GM12864 (cell line): ENCODE results near the gene IFITM5.

ENCODE experiments used
- DNase-seq: peaks from one replicate; pipeline ENCODE4 v3.0.0-alpha.2; 2011; ENCODE audit warnings: low read depth
- H3K4me3 ChIP-seq: 2 replicates; pipeline ENCODE4 v1.5.1; 2011; ENCODE audit warnings: mild to moderate bottlenecking, low read depth, low read length, control low read depth
- TF ChIP-seq, protein P1 (sequence below): IDR thresholded peaks from 2 replicates; pipeline ENCODE4 v1.5.1; 2011; ENCODE audit warnings: low read depth, mild to moderate bottlenecking, moderate library complexity, low read length, control low read depth, inconsistent platforms; ENCODE audit errors: missing control alignments

The IFITM5 gene

GRCh38 chr11:257766-258493 lies 41.4 kb downstream of the IFITM5 start:
- DNase-seq = no peak
- no peak overlapping the region for H3K4me3 ChIP-seq
- TF ChIP-seq, protein P1, sequence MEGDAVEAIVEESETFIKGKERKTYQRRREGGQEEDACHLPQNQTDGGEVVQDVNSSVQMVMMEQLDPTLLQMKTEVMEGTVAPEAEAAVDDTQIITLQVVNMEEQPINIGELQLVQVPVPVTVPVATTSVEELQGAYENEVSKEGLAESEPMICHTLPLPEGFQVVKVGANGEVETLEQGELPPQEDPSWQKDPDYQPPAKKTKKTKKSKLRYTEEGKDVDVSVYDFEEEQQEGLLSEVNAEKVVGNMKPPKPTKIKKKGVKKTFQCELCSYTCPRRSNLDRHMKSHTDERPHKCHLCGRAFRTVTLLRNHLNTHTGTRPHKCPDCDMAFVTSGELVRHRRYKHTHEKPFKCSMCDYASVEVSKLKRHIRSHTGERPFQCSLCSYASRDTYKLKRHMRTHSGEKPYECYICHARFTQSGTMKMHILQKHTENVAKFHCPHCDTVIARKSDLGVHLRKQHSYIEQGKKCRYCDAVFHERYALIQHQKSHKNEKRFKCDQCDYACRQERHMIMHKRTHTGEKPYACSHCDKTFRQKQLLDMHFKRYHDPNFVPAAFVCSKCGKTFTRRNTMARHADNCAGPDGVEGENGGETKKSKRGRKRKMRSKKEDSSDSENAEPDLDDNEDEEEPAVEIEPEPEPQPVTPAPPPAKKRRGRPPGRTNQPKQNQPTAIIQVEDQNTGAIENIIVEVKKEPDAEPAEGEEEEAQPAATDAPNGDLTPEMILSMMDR = peak; percentile 50

- DNase-seq = no peak
- no peak overlapping the region for H3K4me3 ChIP-seq
- TF ChIP-seq, protein P1 = no peak
Observed at GRCh38 chr11:256952-257737, 42.2 kb downstream of the IFITM5 start.

DNA sequence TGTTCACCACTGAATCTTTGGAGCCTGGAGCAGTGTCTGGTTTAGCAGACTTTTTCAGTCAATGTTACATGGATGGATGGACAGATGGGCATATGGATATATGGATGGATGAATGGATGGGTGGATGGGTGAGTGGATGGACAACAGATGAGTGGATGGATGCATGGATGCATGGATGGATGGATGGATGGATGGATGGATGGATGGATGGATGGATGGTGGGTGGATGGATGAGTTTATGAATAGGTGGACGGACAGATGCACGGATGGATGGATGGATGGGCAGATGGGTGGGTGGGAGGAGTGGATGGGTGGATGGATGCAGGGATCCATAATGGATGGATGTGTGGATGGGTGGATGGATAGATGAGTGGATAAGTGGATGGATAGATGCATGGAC lies 43.5 kb downstream of the IFITM5 start:
- TF ChIP-seq, protein P1 = no peak
- H3K4me3 ChIP-seq = no peak overlapping the region
- no peak for DNase-seq

- TF ChIP-seq, protein P1 = no peak
- H3K4me3 ChIP-seq = no peak overlapping the region
- no peak for DNase-seq
Observed at GRCh38 chr11:255176-255575, 44.1 kb downstream of the IFITM5 start.

DNA sequence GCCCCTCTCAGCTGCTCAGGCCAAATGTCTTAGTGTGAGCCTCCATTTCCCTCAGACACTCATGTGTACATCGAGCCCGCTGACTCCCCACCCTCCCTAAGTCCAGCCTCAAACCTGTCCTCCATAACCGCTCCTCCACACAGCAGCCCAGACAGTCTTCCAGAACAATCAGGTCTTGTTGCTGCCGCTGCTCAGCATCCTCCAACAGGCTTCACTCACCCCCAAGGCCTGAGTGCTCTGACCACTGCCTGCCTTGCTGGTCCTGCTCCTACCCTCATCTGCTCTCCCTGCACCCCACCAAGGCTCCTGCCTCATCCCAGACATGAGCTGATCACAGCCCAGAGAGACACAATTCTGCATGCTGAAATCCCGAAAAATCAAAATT lies 45.4 kb downstream of the IFITM5 start:
- no peak overlapping the region for H3K4me3 ChIP-seq
- DNase-seq = no peak
- TF ChIP-seq, protein P1 = no peak

- DNase-seq = no peak
- TF ChIP-seq, protein P1 = no peak
- H3K4me3 ChIP-seq = no peak overlapping the region
Observed at GRCh38 chr11:253160-253885, 46.0 kb downstream of the IFITM5 start.
